Vagina (tissue), 2 donors: ENCODE data around the gene PCDHGA9.

ENCODE experiments used
- CTCF ChIP-seq, 3 experiments: fragments of 450-650 bp in 2 of 3; fragments of 200-600 bp in 1 of 3; sonication (generic) in 1 of 3; IDR thresholded peaks; one replicate each; pipeline ENCODE4 v1.5.1; 2017 to 2019; ENCODE audit warnings: antibody characterized with exemption in 3 of 3, mild to moderate bottlenecking in 2 of 3, moderate library complexity in 2 of 3
- POLR2A ChIP-seq, 2 donors: fragments of 450-650 bp; IDR thresholded peaks; one replicate each; pipeline ENCODE4 v1.6.1; 2017; ENCODE audit warnings: antibody characterized with exemption in 2 of 2, mild to moderate bottlenecking in 2 of 2, moderate library complexity in 2 of 2
- POLR2AphosphoS5 ChIP-seq, 2 donors: sonication (generic); formaldehyde crosslinking; IDR thresholded peaks; one replicate each; pipeline ENCODE4 v1.9.0; 2017; ENCODE audit warnings: antibody characterized with exemption in 2 of 2, mild to moderate bottlenecking in 2 of 2, low read depth in 1 of 2; ENCODE audit not compliant: insufficient read depth in 1 of 2

- TF ChIP-seq CTCF (IDR thresholded peaks at IDR 0.05) (no peak), POLR2A (IDR thresholded peaks at IDR 0.05) (no peak), POLR2AphosphoS5 (IDR thresholded peaks at IDR 0.05; ENCODE audit: insufficient read depth in 1 of 2, low read depth in 1 of 2) (no peak)
Observed at GRCh38 chr5:141383345-141383744, 19.2 kb upstream of the PCDHGA9 start.
